GM18502 (cell line): ENCODE results near the gene COQ8B.
"Not testable (repeated sequence)": the region's sequence is repeated elsewhere in the genome, so short reads cannot be mapped to it uniquely, and the experiment has no call there.

Experiments
- ATAC-seq: cut with Tn5 transposase; IDR thresholded peaks from one replicate; pipeline ENCODE4 v1.9.1; 2021; ENCODE audit warnings: mild to moderate bottlenecking; ENCODE audit not compliant: unreplicated experiment, poor library complexity

The COQ8B gene

DNA sequence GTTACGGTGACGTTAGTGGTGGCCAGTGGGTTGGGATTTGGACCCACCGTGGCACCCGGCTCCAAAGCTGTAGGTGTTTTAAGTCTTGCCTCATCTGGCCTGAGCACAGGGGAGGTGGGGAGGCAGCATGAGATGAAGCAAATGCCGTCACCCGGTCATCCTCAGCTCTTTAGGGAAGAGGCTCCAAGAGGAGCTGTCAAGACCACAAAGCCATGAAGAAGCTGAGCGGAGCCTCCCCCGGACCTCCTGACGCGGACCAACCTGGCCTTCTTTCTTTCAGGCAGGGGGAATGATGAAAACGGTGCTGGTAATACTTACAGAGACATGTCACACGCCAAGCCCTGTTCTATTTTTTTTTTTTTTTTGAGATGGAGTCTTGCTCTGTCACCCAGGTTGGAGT lies 26.2 kb upstream of the COQ8B start:
- ATAC-seq: no peak

DNA sequence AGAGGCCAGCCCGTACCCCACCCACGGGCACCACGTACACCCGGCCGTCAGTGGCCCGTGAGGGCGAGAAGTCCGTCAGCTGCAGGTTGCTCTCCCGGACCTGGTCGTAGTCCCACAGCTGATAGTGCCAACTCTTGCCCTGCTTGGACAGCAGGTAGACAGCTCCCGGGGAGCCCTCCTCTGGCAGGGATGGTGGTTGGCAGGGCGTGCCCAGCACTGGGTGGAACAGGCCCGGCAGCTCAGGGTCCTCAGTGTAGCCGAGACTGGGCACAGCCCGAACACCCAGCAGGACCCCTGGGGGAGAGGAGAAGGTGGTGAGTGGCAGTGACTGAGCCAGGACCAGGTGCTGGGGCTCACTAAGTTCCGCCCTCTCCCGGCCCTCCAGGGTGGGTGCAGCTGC lies 25.8 kb upstream of the COQ8B start:
- ATAC-seq: no peak

DNA sequence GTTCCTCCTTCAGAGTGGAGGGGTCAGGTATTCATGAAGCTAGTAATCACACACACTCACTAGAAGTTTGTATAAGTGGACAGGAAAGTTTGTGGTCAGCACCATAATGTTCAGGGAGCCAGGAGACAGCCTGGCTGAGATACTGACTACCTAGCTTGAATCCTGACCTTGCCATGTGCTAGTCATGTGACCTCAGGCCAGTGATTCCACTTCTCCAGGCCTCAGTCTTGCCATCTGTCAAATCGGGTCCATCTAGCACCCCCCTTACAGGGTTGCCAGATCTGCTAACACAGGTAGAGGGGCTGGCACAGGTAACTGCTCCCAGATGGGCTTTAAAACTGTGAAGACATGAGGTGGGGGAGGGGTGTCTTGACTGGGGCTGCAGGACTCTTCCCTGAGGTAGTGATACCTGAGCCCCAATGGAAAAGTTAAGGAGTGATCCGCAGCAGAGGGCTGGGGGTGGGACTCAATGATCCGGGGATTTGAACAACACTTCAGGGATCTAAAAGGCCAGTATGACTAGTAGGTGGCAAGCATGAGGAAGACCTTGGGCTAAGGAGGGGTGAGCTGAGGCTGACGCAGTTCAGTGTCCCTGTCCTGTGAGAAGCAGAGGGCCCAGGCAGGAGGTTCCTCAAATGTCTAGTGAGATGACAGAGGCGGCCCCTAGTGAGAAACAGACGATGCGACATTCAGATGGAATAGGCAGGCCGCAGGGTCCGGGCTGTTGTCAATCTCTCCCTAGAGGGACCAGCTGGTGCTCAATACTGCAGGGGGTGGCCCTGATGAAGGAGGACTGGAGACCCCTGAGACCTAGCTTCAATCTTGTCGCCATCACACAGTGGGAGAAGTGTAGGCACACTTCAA lies 25.1 kb upstream of the COQ8B start:
- ATAC-seq: no peak

DNA sequence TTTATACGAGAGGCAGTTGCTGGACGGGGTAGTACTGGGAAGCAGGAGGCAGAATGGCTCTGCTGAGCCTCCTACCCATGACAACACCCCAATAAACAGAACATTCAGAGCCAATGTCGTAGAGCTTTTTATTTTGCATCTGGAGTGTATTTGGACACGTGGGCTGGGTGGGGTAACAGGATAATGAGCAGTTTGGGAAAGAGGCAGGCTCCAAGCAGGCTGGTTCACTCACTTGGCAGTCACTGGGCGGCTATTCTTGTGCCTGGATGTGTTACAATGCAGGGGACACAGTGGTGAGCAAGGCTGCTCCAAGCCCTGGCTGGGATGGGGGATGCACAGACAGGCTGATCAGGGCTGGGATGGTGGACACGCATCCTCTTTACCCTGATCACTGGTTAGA lies 24.1 kb upstream of the COQ8B start:
- ATAC-seq: no peak

DNA sequence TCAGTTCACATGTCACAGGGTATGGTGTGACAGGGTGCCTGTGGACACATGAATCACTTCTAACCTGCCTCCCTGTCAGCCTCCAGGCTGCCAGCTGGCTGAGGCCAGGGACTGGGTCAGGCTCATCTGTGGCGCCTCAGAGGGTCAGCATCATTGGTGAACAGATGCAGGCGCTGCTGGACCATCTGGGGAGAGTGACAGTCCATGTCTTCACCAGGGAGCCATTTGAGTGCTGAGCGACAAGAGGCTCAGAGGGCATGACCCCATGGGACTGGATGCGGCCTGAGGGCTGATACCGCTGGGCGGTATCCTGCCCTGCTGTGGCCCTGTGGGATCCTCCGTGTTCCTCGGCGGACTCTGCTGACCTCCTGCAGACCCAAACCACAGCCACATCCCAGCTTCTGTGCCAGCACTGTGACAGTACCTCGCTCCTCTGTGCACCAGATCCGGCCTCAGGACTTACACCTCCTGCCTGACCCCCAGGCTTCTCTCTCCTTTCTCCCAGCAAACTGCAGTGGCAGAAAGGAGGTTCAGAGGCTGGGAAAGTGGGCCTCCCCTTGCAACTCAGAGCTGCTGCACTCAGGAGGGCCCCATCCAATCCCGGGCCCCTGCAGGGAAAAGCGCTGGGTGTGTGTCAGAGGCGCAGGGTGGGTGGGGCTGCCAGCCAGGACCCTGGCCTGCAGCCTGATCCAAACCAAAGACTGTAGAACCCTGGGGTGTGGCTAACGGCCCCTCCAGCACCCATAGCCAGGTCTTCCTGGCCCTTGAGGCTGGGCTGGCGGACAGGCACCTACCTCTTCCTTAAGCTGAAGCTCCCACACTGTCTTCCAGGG lies 23.4 kb upstream of the COQ8B start:
- no peak for ATAC-seq

DNA sequence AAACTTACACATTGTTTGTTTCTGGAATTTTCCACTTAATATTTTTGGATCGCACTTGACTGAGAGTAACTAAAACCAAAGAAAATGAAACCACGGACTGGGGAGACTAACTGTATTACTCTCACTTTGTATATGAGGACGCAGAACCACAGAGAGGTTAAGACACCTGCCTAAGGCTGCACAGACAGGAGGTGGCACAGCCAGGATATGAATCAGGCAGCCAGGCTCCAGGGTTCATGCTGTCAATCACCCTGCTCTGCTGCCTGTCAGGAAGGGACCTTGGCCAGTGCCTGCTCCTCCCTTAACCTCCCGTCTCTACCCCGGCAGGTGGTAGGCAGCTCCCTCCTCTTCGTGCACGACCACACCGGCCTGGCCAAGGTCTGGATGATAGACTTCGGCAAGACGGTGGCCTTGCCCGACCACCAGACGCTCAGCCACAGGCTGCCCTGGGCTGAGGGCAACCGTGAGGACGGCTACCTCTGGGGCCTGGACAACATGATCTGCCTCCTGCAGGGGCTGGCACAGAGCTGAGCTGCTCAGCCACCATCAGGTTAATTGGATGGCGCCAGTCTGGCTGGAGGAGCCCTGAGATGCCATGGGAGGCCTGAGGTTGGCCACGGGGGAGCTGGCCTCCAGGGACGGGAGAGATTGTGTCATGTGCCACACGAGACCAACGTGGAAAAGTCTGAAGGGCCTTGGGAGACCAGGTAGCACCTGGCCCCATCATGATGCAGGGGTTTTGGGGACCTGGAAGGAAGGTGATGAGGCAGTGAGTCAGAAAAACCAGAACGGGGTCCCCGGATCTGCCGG lies 22.5 kb upstream of the COQ8B start:
- no peak for ATAC-seq

DNA sequence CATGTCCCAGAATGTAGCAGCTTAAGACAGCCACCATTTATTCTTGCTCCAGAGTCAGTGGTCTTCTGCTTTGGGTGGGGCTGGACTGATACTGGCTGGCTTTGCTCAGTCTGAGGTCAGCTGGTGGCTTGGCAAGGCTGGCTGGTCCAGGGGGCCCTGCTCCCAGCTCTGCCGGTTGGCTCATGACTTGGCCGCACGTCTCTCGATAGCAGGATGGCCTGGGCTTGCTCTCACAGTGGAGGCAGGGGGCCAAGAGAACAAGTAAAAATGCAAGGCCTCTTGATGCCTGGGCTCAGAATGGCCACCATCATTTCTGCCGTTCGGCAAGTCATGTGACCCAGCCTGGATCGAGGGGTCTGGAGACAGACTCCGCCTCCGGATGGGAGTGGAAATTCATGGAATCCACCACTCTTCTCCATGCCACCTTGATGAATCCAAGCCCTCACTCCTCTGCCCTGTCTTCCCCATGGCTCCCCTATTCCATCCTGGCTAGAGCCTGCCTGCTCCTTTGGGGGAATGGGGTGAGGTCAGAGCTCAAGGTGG lies 20.5 kb upstream of the COQ8B start:
- no peak for ATAC-seq

DNA sequence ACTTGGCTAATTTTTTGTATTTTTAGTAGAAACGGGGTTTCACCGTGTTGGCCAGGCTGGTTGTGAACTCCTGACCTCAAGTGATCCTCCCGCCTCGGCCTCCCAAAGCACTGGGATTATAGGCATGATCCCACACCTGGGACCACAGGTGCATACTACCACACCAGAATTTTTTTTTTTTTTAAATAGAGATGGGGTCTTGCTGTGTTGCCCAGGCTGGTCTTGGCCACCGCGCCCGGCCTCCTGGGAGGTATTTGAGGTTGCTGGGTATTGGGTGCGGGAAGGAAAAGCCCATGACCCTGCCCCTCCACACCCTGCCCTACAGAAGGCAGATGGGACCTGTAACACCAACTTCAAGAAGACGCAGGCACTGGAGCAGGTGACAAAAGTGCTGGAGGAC lies 20.0 kb upstream of the COQ8B start:
- ATAC-seq: no peak

DNA sequence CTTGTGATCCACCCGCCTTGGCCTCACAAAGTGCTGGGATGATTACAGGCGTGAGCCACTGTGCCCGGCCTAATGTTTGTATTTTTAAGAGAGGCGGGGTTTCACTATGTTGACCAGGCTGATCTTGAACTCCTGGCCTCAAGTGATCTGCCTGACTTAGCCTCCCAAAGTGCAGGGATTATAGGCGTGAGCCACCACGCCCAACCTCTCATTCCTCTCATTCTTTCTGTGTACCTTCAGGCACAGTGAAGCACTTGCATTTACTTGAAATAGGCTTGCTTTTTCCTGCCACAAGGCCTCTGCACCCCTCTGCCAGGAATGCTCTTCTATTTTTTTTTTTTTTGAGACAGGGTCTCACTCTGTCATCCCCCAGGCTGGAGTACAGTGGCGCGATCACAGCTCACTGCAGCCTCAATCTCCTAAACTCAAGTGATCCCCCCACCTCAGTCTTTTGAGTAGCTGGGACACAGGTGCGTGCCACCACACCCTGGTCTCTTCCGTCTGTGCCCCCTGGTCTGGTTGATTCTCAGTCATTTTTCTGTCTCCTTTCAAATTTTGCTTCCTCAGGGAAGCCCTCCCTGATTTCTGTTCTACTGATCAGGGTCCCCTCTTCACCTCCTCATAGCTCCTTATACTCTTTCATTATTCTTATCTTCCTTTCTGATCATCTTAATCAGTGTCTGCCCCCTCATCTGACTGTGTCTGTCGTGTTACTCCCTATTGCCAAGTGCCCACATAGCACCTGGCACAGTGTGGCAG lies 18.5 kb upstream of the COQ8B start:
- ATAC-seq: no peak

DNA sequence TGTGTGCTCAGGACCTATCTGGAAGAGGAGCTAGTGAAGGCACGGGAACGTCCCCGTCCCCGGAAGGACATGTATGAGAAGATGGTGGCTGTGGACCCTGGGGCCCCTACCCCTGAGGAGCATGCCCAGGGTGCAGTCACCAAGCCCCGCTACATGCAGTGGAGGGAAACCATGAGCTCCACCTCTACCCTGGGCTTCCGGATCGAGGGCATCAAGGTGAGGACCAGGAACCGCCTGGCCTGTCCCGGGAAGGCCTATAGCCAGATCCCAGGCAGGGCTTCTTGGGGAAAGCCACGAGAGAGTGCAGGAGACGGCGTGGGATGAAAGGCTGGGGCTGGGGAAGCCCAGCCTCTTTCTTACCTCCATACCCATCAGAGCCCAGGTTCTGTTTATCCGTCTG lies 16.5 kb upstream of the COQ8B start:
- no peak for ATAC-seq

DNA sequence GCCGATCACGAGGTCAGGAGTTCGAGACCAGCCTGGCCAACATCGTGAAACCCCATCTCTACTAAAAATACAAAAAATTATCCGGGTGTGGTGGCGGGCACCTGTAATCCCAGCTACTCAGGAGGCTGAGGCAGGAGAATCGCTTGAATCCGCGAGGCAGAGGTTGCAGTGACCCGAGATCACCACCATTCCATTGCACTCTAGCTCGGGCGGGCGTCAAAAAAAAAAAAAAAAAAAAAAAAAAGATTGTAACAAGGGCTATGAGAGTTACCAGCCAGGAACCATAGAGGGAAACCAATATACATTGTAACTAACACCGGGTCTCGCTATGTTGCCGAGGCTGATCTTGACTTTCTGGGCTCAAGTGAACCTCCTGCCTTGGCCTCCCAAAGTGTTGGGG lies 15.6 kb upstream of the COQ8B start:
- ATAC-seq: not testable (repeated sequence)

DNA sequence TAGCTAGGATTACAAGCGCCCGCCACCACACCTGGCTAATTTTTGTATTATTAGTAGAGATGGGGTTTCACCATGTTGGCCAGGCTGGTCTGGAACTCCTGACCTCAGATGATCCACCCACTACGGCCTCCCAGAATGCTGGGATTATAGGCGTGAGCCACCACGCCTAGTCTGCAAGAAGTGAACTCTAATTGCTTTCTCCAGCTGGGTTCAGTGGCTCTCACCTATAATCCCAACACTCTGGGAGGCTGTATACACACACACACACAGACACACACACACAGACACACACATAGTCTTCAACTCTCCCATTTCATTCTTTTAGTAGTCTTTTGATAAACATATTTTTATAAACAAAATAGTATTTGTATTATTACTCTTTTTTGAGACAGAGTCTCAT lies 13.4 kb upstream of the COQ8B start:
- not testable (repeated sequence) for ATAC-seq

DNA sequence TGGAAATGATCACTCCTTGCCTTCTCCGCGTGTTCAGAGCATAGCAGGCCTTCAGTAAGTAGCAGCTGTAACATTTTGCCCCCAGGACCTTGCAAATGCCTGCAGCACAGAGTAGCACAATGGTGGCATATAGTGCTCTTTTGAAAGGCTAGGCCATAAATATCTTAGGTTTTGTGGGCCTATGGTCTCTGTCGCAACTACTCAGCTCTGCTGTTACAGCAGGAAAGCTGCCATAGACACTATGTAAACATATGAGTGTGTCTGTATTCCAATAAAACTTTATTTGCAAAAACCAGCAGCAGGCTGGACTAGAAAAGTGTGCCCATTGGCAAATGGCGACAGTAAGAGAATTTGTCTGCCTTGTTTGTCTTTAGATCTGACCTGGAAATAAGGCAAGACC lies 9.6 kb upstream of the COQ8B start:
- ATAC-seq: no peak

DNA sequence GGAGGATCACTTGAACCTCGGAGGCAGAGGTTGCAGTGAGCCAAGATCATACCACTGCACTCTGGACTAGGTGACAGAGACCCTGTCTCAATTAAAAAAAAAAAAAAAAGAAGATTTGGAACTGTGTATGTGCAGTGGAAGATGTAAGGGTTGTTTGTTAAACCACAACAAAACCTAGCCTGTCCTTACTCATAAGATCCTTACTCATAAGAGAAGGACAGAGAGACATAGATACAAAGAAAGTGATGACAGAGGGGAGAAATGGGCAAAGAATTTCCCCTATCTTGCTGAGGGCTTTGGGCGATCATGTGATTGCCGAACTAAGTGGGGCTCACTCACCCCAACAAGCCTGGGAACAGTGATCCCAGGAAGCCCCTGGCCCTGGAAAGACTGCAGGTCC lies 8.2 kb upstream of the COQ8B start:
- ATAC-seq: no peak

DNA sequence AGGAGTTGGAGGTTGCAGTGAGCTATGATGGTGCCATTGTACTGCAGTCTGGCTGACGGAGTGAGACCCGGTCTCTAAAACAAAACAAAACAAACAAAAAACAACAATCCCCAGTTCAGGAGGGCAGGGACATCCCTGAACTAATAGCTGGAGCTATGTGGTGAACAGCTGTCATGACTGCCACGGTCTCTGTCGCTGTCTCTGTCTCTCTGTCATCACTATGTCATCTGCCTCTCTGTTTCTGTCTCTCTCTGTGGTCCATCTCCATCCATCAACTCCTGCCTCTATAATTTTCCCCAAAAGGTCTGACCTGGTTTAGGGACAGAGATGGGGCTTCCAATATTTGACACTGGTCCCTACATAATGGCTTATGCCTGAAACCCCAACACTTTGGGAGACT lies 7.6 kb upstream of the COQ8B start:
- no peak for ATAC-seq

DNA sequence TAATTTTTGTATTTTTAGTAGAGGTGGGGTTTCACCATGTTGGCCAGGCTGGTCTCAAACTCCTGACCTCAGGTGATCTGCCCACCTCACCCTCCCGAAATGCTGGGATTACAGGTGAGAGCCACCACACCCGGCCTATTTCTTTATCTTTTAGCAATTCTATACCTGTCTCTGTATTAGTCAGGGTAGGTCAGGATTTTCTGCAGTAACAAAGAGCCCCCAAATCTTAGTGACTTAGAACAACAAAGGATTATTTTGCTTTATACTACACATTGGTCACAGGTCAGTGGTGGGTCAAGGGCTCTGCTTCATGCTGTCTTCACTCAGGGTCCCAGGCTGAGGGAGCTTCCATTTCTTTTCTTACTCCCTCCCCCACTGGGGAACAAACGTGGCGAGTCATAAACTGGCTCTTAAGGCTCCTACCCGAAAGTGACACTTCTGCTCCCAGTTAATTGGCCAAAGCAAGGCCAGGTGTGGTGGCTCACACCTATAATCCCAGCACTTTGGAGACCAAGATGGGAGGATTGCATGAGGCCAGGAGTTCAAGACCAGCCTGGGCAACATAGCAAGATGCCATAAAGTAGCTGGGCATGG lies 7.1 kb upstream of the COQ8B start:
- no peak for ATAC-seq

DNA sequence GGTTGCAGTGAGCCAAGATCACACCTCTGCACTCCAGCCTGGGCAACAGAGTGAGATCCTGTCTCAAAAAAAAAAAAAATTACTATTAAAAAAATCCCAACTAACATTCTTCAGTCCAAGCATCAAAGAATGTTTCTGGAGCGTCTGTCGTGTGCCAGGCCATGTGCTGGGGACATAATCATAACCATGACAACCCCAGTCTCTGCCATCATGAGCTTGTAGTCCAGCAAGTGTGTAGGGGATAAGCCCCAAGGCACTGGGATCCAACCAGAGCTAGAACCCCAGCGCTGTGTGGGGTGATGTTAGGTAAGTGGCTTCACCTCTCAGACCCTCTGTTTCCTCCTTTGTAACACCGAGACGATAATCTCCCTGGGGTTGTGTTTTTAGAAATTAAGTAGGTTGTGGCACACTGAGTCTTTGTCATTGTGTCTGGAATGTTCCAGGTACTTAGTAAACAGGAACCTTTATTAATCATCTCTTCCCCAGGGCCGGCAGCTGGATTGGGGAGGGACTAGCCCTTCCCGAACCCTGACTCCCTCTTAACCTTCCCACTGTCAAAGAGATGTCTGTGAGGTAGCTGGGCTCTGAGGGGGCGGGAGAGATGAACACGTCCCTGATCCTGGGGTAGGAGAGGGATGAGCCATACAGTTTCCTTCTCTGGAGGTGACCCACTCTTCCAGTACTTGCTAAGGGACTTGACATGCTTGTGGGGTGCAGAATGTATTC lies 5.4 kb upstream of the COQ8B start:
- no peak for ATAC-seq

DNA sequence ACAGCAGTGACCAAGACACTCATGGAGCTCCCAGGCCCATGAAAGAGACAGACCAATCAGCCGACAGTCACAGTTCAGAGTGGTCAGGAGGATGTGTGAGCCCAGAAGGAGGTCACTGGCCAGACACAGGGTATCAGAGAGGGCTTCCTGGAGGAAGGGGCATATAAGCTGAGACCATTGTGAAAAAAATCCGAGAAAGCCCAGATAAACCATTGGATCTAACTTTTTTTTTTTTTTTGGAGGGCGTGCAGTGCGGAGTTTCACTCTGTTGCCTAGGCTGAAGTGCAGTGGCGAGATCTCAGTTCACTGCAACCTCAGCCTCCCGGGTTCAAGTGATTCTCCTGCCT lies 4.4 kb upstream of the COQ8B start:
- ATAC-seq: no peak

DNA sequence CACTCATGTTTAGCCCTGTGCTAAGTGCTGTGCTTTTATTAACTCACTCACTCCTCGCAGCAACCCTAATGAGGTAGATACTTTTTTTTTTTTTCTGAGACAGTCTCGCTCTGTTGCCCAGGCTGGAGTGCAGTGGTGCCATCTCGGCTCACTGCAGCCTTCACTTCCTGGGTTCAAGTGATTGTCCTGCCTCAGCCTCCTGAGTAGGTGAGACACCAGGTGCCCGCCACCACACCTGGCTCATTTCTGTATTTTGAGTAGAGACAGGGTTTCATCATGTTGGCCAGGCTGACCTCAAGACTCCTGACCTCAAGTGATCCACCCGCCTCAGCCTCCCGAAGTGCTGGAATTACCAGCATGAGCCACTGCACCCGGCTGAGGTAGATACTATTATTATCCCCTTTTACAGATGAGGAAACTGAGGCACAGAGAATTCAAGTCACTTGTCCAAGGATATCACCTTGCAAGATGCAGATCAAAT lies 2.8 kb upstream of the COQ8B start:
- no peak for ATAC-seq
